Ovary (tissue), 9 donors: ENCODE results near the gene GPR35. TPM values are rescaled to one million over a fixed set of nuclear protein-coding genes. Genes with fewer than 3 reads are reported as not detected.

Source experiments
- DNase-seq, 5 donors: peaks; one replicate each; pipeline ENCODE4 v3.0.0-alpha.2; 2019 to 2020
- H3K27ac ChIP-seq, 2 donors: fragments of 200-600 bp; one replicate each; pipeline versions ENCODE4 v1.5.1 to v1.8.0; 2019 to 2022
- H3K27me3 ChIP-seq: fragments of 200-600 bp; one replicate; pipeline ENCODE4 v1.8.0; 2022
- H3K36me3 ChIP-seq: fragments of 200-600 bp; sonication (generic); one replicate; pipeline ENCODE4 v1.5.1; 2019
- H3K4me1 ChIP-seq: one replicate; pipeline ENCODE4 v1.8.1; 2013; ENCODE audit warnings: mild to moderate bottlenecking, moderate library complexity; ENCODE audit not compliant: insufficient read depth
- H3K4me3 ChIP-seq: fragments of 200-600 bp; sonication (generic); one replicate; pipeline ENCODE4 v1.5.1; 2017
- H3K9me3 ChIP-seq, 2 donors: fragments of 200-600 bp in 1 of 2; sonication (generic) in 1 of 2; one replicate each; pipeline versions ENCODE4 v1.5.1 to v1.8.1; 2013 to 2019; ENCODE audit warnings: mild to moderate bottlenecking in 1 of 2, moderate library complexity in 1 of 2
- CTCF ChIP-seq, 3 donors: fragments of 450-650 bp in 2 of 3; fragments of 200-600 bp in 1 of 3; IDR thresholded peaks; one replicate each; pipeline versions ENCODE4 v1.5.1 to v1.8.0; 2016 to 2022; ENCODE audit warnings: antibody characterized with exemption in 3 of 3, mild to moderate bottlenecking in 1 of 3
- EP300 ChIP-seq: sonication (generic); formaldehyde crosslinking; IDR thresholded peaks from one replicate; pipeline ENCODE4 v1.6.1; 2017; ENCODE audit warnings: antibody characterized with exemption
- POLR2A ChIP-seq: fragments of 450-650 bp; IDR thresholded peaks from one replicate; pipeline ENCODE4 v1.6.1; 2017; ENCODE audit warnings: antibody characterized with exemption, mild to moderate bottlenecking, moderate library complexity
- WGBS, 3 donors: extraction: QIAGEN DNeasy Blood & Tissue Kit in 1 of 3; methylation state at CpG; one replicate each; pipeline versions ENCODE4 v1.1.5 to v1.1.7; 2013 to 2017; 5-methylcytosine and 5-hydroxymethylcytosine counted together
- intact Hi-C, 4 donors: fragments of 100-400 bp; cut with DNase I; formaldehyde crosslinking; loops; one replicate each; pipeline versions ENCODE4 v1.11.0 to v1.15.1; 2022 to 2023
- polyA plus RNA-seq, 2 donors: library from polyadenylated mRNA; stranded (reverse); fragments of 200-250 nt in 1 of 2; fragments of 350-450 nt in 1 of 2; fragmentation: Illumina TruSeq in 1 of 2; extraction: RNeasy Lipid Tissue Mini Kit (QIAGEN cat#74804) in 1 of 2; gene quantifications; one replicate each; pipeline ENCODE4 v1.2.3, GENCODE V29; 2013 to 2014
- total RNA-seq, 7 donors: library from RNA; depleted of rRNA in 2 of 7; stranded (reverse); fragments of >200 nt in 2 of 7; fragmentation: NEBNext Ultra II Directional in 3 of 7; extraction: Animal tissue kit (Norgen Biotek cat#: 25700) in 3 of 7; gene quantifications; one replicate each; pipeline versions ENCODE4 v1.1.0 to v1.2.4, GENCODE V29; 2016 to 2023
- donor health status: DM: no; HTN: no; CAD: no; lungs with moderate emphysema.
- donor health status: DM: no; HTN: no; CAD: no.
- donor health status: Bipolar disorder and iron deficiency.
- donor health status: DM: yes; HTN: yes; CAD: no.
- donor health status: DM: no; HTN: no; CAD: no.
- donor health status: DM: yes; HTN: yes; CAD: no.

The GPR35 gene
- total and polyA plus RNA-seq, 9 donors, result 0.27 to 4.2 (median 2.4) TPM

GRCh38 chr2:240596080-240596460 lies 29.2 kb upstream of the GPR35 start:
- no peaks in the 10 kb centered on the region for H3K36me3 ChIP-seq

GRCh38 chr2:240596491-240596931 lies 28.8 kb upstream of the GPR35 start:
- no peaks in the 10 kb centered on the region for H3K36me3 ChIP-seq
- intact Hi-C loops, result no loop called here
- H3K4me1 ChIP-seq, result peaks cover 5% of the 10 kb centered on the region
- WGBS, 3 donors, result 70 to 84% (median 76%) methylated on average over 22 to 23 of the region's 23 CpGs
- no peak overlapping the region for H3K4me3 ChIP-seq
- peak in 4 of 5 donors; percentile 7 to 73 (median 22) for DNase-seq
- H3K27ac ChIP-seq, result no peak overlapping the region
- H3K27me3 ChIP-seq, result no peaks in the 10 kb centered on the region
- H3K9me3 ChIP-seq, result no peaks in the 10 kb centered on the region
- TF ChIP-seq EP300 (no peak), POLR2A (no peak), CTCF (IDR thresholded peaks at IDR 0.05) (no peak)

More at GRCh38 chr2:240596080-240596460, 29.2 kb upstream of the GPR35 start:
- no peaks in the 10 kb centered on the region for H3K9me3 ChIP-seq
- WGBS, 3 donors, result 80 to 90% (median 83%) methylated on average over 17 of the region's 17 CpGs
- no peak overlapping the region for H3K4me3 ChIP-seq
- intact Hi-C loops, result no loop called here
- TF ChIP-seq CTCF (IDR thresholded peaks at IDR 0.05) (no peak), POLR2A (no peak), EP300 (no peak)
- no peak overlapping the region for H3K27ac ChIP-seq
- peaks cover 5% of the 10 kb centered on the region for H3K4me1 ChIP-seq
- peak in 2 of 5 donors; percentile 5 to 47 for DNase-seq
- no peaks in the 10 kb centered on the region for H3K27me3 ChIP-seq

- no peaks in the 10 kb centered on the region for H3K27me3 ChIP-seq
- H3K9me3 ChIP-seq, result no peaks in the 10 kb centered on the region
- intact Hi-C loops, result no loop called here
- H3K36me3 ChIP-seq, result no peaks in the 10 kb centered on the region
- peak in 2 of 5 donors; percentile 14 to 41 for DNase-seq
- H3K4me3 ChIP-seq, result no peak overlapping the region
- peaks cover 5% of the 10 kb centered on the region for H3K4me1 ChIP-seq
- 83 to 87% (median 86%) methylated on average over 10 of the region's 10 CpGs for WGBS, 3 donors
- H3K27ac ChIP-seq, result no peak overlapping the region
- no peak for TF ChIP-seq POLR2A
- TF ChIP-seq EP300, result no peak
- TF ChIP-seq CTCF (IDR thresholded peaks at IDR 0.05), result no peak
These were observed 28.2 kb upstream of the GPR35 start for GRCh38 chr2:240597054-240597418.

GRCh38 chr2:240597419-240598181 lies 27.7 kb upstream of the GPR35 start:
- 90% methylated on average over 20 to 22 of the region's 22 CpGs for WGBS, 3 donors
- H3K27ac ChIP-seq, result no peak overlapping the region
- intact Hi-C loops, result no loop called here

More at GRCh38 chr2:240597419-240598181, 27.7 kb upstream of the GPR35 start:
- H3K4me1 ChIP-seq, result peaks cover 5% of the 10 kb centered on the region
- peak in 3 of 5 donors; percentile 9 to 30 (median 16) for DNase-seq
- H3K4me3 ChIP-seq, result no peak overlapping the region
- H3K9me3 ChIP-seq, result no peaks in the 10 kb centered on the region
- no peaks in the 10 kb centered on the region for H3K27me3 ChIP-seq
- H3K36me3 ChIP-seq, result no peaks in the 10 kb centered on the region
- TF ChIP-seq POLR2A, result no peak
- TF ChIP-seq CTCF (IDR thresholded peaks at IDR 0.05), result no peak
- TF ChIP-seq EP300, result no peak
